Large intestine (tissue), 3 donors: ENCODE data around the gene SRGAP1. TPM values are rescaled to one million over a fixed set of nuclear protein-coding genes. Genes with fewer than 3 reads are reported as not detected.
A peak's percentile ranks its signal among the peaks of the same experiment; 100 is the strongest.

ENCODE experiments used
- DNase-seq, 2 donors: peaks; one replicate each; pipeline versions ENCODE4 v3.0.0 to v3.0.0-alpha.2; 2013
- H3K27ac ChIP-seq: one replicate; pipeline ENCODE4 v1.5.1; 2013; ENCODE audit warnings: low read length
- H3K27me3 ChIP-seq: 2 replicates; pipeline ENCODE4 v1.6.1; 2013; ENCODE audit warnings: low read length; ENCODE audit not compliant: control insufficient read depth, insufficient read depth
- H3K36me3 ChIP-seq: 2 replicates; pipeline ENCODE4 v1.6.1; 2013; ENCODE audit warnings: low read length; ENCODE audit not compliant: control insufficient read depth, insufficient read depth
- H3K4me1 ChIP-seq: one replicate; pipeline ENCODE4 v1.6.1; 2013; ENCODE audit warnings: low read length; ENCODE audit not compliant: control insufficient read depth, insufficient read depth
- H3K4me3 ChIP-seq: one replicate; pipeline ENCODE4 v1.5.1; 2013; ENCODE audit warnings: low read length
- H3K9me3 ChIP-seq: one replicate; pipeline ENCODE4 v1.6.1; 2013; ENCODE audit warnings: mild to moderate bottlenecking, low read depth, low read length, moderate library complexity; ENCODE audit not compliant: control insufficient read depth
- WGBS: methylation state at CpG from one replicate; pipeline ENCODE4 v1.1.5; 2013; ENCODE audit warnings: low lambda C conversion rate; ENCODE audit not compliant: insufficient coverage; 5-methylcytosine and 5-hydroxymethylcytosine counted together
- polyA plus RNA-seq: library from polyadenylated mRNA; unstranded; fragments of 120-200 nt; gene quantifications from one replicate; pipeline ENCODE4 v1.2.1, GENCODE V29; 2013

Gene SRGAP1
- polyA plus RNA-seq, 1 donor = 8.6 TPM

- no peak overlapping the region for H3K4me3 ChIP-seq
- H3K27ac ChIP-seq = no peak overlapping the region
- H3K36me3 ChIP-seq = peaks cover 11% of the 10 kb centered on the region
- no peaks in the 10 kb centered on the region for H3K9me3 ChIP-seq
- peak; percentile 29 to 71 for DNase-seq
- WGBS = 83% methylated on average over 2 of the region's 7 CpGs
- no peaks in the 10 kb centered on the region for H3K27me3 ChIP-seq
- H3K4me1 ChIP-seq = no peaks in the 10 kb centered on the region
Measured at GRCh38 chr12:64080319-64081007, 236.0 kb downstream of the SRGAP1 start.

- peaks cover 11% of the 10 kb centered on the region for H3K36me3 ChIP-seq
- DNase-seq = no peak
- no peaks in the 10 kb centered on the region for H3K9me3 ChIP-seq
- H3K27me3 ChIP-seq = no peaks in the 10 kb centered on the region
- H3K4me3 ChIP-seq = no peak overlapping the region
- WGBS = no CpG with 5 or more reads among the region's 1 CpG
- no peak overlapping the region for H3K27ac ChIP-seq
- H3K4me1 ChIP-seq = no peaks in the 10 kb centered on the region
Measured at GRCh38 chr12:64081008-64081404, 236.5 kb downstream of the SRGAP1 start.

GRCh38 chr12:64082116-64082515 is 237.6 kb downstream of the SRGAP1 start:
- Histone ChIP-seq H3K27ac (no peak overlapping the region), H3K9me3 (no peaks in the 10 kb centered on the region), H3K27me3 (no peaks in the 10 kb centered on the region), H3K36me3 (peaks cover 11% of the 10 kb centered on the region), H3K4me1 (no peaks in the 10 kb centered on the region), H3K4me3 (no peak overlapping the region)
- 100% methylated on average over 1 of the region's 2 CpGs for WGBS
- no peak for DNase-seq

- Histone ChIP-seq H3K4me1 (no peaks in the 10 kb centered on the region), H3K9me3 (no peaks in the 10 kb centered on the region), H3K27ac (no peak overlapping the region), H3K27me3 (no peaks in the 10 kb centered on the region), H3K4me3 (no peak overlapping the region), H3K36me3 (peaks cover 11% of the 10 kb centered on the region)
- DNase-seq = peak in 1 of 2 donors; percentile 14
- no CpG with 5 or more reads among the region's 1 CpG for WGBS
Measured at GRCh38 chr12:64082866-64083268, 238.4 kb downstream of the SRGAP1 start.

GRCh38 chr12:64083285-64084210 is 239.0 kb downstream of the SRGAP1 start:
- Histone ChIP-seq H3K4me3 (no peak overlapping the region), H3K9me3 (no peaks in the 10 kb centered on the region), H3K4me1 (peaks cover 1% of the 10 kb centered on the region), H3K36me3 (peaks cover 11% of the 10 kb centered on the region), H3K27me3 (no peaks in the 10 kb centered on the region), H3K27ac (no peak overlapping the region)
- peak; percentile 16 to 31 for DNase-seq
- 63% methylated on average over 2 of the region's 6 CpGs for WGBS

GRCh38 chr12:64085154-64085553 is 240.7 kb downstream of the SRGAP1 start:
- Histone ChIP-seq H3K27ac (no peak overlapping the region), H3K9me3 (no peaks in the 10 kb centered on the region), H3K36me3 (peaks cover 2% of the 10 kb centered on the region), H3K4me3 (no peak overlapping the region), H3K27me3 (no peaks in the 10 kb centered on the region), H3K4me1 (peaks cover 6% of the 10 kb centered on the region)
- no peak for DNase-seq
- WGBS = 90% methylated on average over 3 of the region's 4 CpGs

GRCh38 chr12:64085996-64086395 is 241.5 kb downstream of the SRGAP1 start:
- no peaks in the 10 kb centered on the region for H3K27me3 ChIP-seq
- no peak overlapping the region for H3K27ac ChIP-seq
- peaks cover 2% of the 10 kb centered on the region for H3K36me3 ChIP-seq
- peaks cover 6% of the 10 kb centered on the region for H3K4me1 ChIP-seq
- no peaks in the 10 kb centered on the region for H3K9me3 ChIP-seq
- no peak for DNase-seq
- 80% methylated on average over 3 of the region's 4 CpGs for WGBS
- no peak overlapping the region for H3K4me3 ChIP-seq

GRCh38 chr12:64086946-64087345 is 242.4 kb downstream of the SRGAP1 start:
- Histone ChIP-seq H3K4me3 (no peak overlapping the region), H3K36me3 (peaks cover 2% of the 10 kb centered on the region), H3K9me3 (no peaks in the 10 kb centered on the region), H3K27ac (no peak overlapping the region), H3K27me3 (no peaks in the 10 kb centered on the region), H3K4me1 (peaks cover 6% of the 10 kb centered on the region)
- 94% methylated on average over 3 of the region's 4 CpGs for WGBS
- no peak for DNase-seq

GRCh38 chr12:64087761-64088160 is 243.3 kb downstream of the SRGAP1 start:
- no peak for DNase-seq
- 100% methylated on average over 1 of the region's 2 CpGs for WGBS
- H3K9me3 ChIP-seq = no peaks in the 10 kb centered on the region
- no peak overlapping the region for H3K4me3 ChIP-seq
- H3K4me1 ChIP-seq = peaks cover 6% of the 10 kb centered on the region
- H3K36me3 ChIP-seq = peaks cover 2% of the 10 kb centered on the region
- no peak overlapping the region for H3K27ac ChIP-seq
- H3K27me3 ChIP-seq = no peaks in the 10 kb centered on the region

- peaks cover 6% of the 10 kb centered on the region for H3K4me1 ChIP-seq
- no peaks in the 10 kb centered on the region for H3K36me3 ChIP-seq
- H3K4me3 ChIP-seq = no peak overlapping the region
- H3K27ac ChIP-seq = peak overlapping the region; percentile 1
- no peaks in the 10 kb centered on the region for H3K27me3 ChIP-seq
- no peaks in the 10 kb centered on the region for H3K9me3 ChIP-seq
- no CpG with 5 or more reads among the region's 12 CpGs for WGBS
- DNase-seq = peak; percentile 67 to 79
Measured at GRCh38 chr12:64088431-64089349, 244.2 kb downstream of the SRGAP1 start.
